Activated T-cell treated with anti-CD3 and anti-CD28 coated beads, Interleukin-2, amount 50 U/mL, for 72 hours (primary cell): Measurements from ENCODE around the gene DSG1. TPM values are rescaled to one million over a fixed set of nuclear protein-coding genes. Genes with fewer than 3 reads are reported as not detected.
"Not testable (repeated sequence)": the region's sequence is repeated elsewhere in the genome, so short reads cannot be mapped to it uniquely, and the experiment has no call there.

ENCODE experiments used
- ATAC-seq, 2 donors: fragments of 150-1000 bp; cut with Tn5 transposase; replicated peaks in 1 of 2; 2 replicates each; pipeline ENCODE4 v1.10.0; 2021; ENCODE audit warnings: moderate library complexity in 2 of 2, mild to moderate bottlenecking in 1 of 2
- DNase-seq, 2 donors: peaks; one replicate each; pipeline ENCODE4 v3.0.0; 2021 to 2022; ENCODE audit warnings: mixed read lengths in 1 of 2
- H3K27ac Mint-ChIP-seq: one replicate; pipeline ENCODE4 v1.8.0; 2022; ENCODE audit warnings: mild to moderate bottlenecking, moderate library complexity, mixed read lengths
- H3K27me3 Mint-ChIP-seq: one replicate; pipeline ENCODE4 v1.8.0; 2022; ENCODE audit warnings: low read depth, mixed read lengths
- H3K36me3 Mint-ChIP-seq, 2 donors: one replicate each; pipeline ENCODE4 v1.8.0; 2022; ENCODE audit warnings: mixed read lengths in 2 of 2, mild to moderate bottlenecking in 1 of 2; ENCODE audit not compliant: insufficient read depth in 2 of 2
- H3K4me1 Mint-ChIP-seq: one replicate; pipeline ENCODE4 v1.8.0; 2022; ENCODE audit warnings: low read depth, mixed read lengths
- H3K4me3 Mint-ChIP-seq, 2 donors: one replicate each; pipeline ENCODE4 v1.8.0; 2022; ENCODE audit warnings: mild to moderate bottlenecking in 2 of 2, mixed read lengths in 2 of 2, moderate library complexity in 2 of 2
- H3K9me3 Mint-ChIP-seq, 2 donors: one replicate each; pipeline ENCODE4 v1.8.0; 2022; ENCODE audit warnings: mixed read lengths in 2 of 2
- total RNA-seq, 2 donors: library from RNA; stranded (reverse); gene quantifications; one replicate each; pipeline ENCODE4 v1.2.3, GENCODE V29; 2022

The DSG1 gene
- total RNA-seq: not detected

GRCh38 chr18:31317860-31318259, at the start of gene DSG1:
DSG1 (plus strand) TSS chr18:31318160; CDS start chr18:31318301, 141 bp downstream.
- Mint-ChIP-seq H3K4me1 (no peaks in the 10 kb centered on the region), H3K27ac (no peak within 1 kb of the TSS), H3K9me3 (no peaks in the 10 kb centered on the region), H3K27me3 (no peaks in the 10 kb centered on the region), H3K36me3 (no peaks in the 10 kb centered on the region), H3K4me3 (no peak within 1 kb of the TSS)
- DNase-seq (no peak), ATAC-seq (no peak)

- Mint-ChIP-seq H3K27me3 (no peaks in the 10 kb centered on the region), H3K4me1 (no peaks in the 10 kb centered on the region), H3K27ac (peak overlapping the region; percentile 74)
Observed at GRCh38 chr18:31268985-31269406, 49.0 kb upstream of the DSG1 start.

DNA sequence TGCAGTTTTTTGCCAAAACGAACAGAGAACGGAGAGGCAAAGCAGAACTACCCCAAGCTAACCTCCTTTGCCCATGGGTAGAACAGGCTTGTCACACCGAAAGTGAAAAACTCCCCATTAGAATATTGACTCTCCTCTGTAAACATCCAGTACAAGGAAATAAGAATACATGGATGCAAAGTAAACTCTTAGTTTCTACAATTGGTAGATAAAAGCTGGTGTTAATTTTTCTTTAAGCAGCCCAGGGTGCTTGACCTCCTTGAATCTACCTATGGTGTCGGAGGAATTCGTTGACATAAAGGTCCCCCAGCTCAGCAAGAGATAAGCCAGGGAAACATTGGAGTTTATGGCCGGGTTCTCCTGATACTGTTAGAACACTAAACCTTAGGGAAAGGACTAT, 48.4 kb upstream of the DSG1 start:
- Mint-ChIP-seq H3K4me1 (no peaks in the 10 kb centered on the region), H3K36me3 (peaks cover 0 to 1% of the 10 kb centered on the region in 2 donors), H3K9me3 (peaks cover 2 to 3% of the 10 kb centered on the region in 2 donors), H3K4me3 (no peak overlapping the region), H3K27me3 (no peaks in the 10 kb centered on the region), H3K27ac (no peak overlapping the region)
- DNase-seq: no peak
- no peak for ATAC-seq

More at GRCh38 chr18:31268985-31269406, 49.0 kb upstream of the DSG1 start:
- no peak for DNase-seq
- peaks cover 2 to 3% of the 10 kb centered on the region in 2 donors for H3K9me3 Mint-ChIP-seq
- peaks cover 0 to 1% of the 10 kb centered on the region in 2 donors for H3K36me3 Mint-ChIP-seq
- ATAC-seq: no peak
- H3K4me3 Mint-ChIP-seq: no peak overlapping the region

- H3K4me1 Mint-ChIP-seq: no peaks in the 10 kb centered on the region
- DNase-seq (no peak), ATAC-seq (no peak)
- H3K27ac Mint-ChIP-seq: no peak overlapping the region
- peaks cover 0 to 1% of the 10 kb centered on the region in 2 donors for H3K36me3 Mint-ChIP-seq
- peaks cover 2 to 3% of the 10 kb centered on the region in 2 donors for H3K9me3 Mint-ChIP-seq
- no peak overlapping the region for H3K4me3 Mint-ChIP-seq
- no peaks in the 10 kb centered on the region for H3K27me3 Mint-ChIP-seq
Observed at GRCh38 chr18:31270578-31270977, 47.4 kb upstream of the DSG1 start.

GRCh38 chr18:31273812-31274527, 44.0 kb upstream of the DSG1 start:
- Mint-ChIP-seq H3K4me1 (no peaks in the 10 kb centered on the region), H3K9me3 (peaks cover 2 to 4% of the 10 kb centered on the region in 2 donors), H3K27me3 (no peaks in the 10 kb centered on the region), H3K4me3 (no peak overlapping the region), H3K36me3 (no peaks in the 10 kb centered on the region), H3K27ac (no peak overlapping the region)
- no peak for ATAC-seq
- no peak for DNase-seq

DNA sequence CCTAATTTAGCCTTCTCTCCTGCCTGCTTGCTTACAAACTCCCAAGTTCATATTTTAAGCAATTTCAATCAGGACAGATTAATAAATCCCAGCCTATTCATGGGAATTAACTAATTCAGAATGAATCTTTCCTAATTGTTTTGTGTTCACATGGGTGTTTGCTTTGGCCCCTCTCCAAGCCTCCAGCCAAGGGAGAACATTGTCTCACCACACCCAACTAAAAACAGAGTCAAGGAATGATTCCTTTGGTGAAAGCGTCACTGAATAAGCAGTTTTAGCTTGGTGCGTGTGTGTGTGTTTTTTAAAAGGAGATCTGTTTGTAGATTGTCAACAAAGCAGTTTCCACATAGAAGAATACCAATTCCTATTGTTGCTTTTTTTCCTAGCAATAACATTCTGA, 43.0 kb upstream of the DSG1 start:
- H3K36me3 Mint-ChIP-seq: no peaks in the 10 kb centered on the region
- ATAC-seq: no peak

GRCh38 chr18:31275722-31276463, 42.1 kb upstream of the DSG1 start:
- Mint-ChIP-seq H3K4me1 (no peaks in the 10 kb centered on the region), H3K4me3 (no peak overlapping the region), H3K27me3 (no peaks in the 10 kb centered on the region), H3K9me3 (peaks cover 2 to 4% of the 10 kb centered on the region in 2 donors), H3K36me3 (no peaks in the 10 kb centered on the region), H3K27ac (no peak overlapping the region)
- DNase-seq (no peak), ATAC-seq (no peak)

More for the DNA sequence above, 43.0 kb upstream of the DSG1 start:
- H3K4me1 Mint-ChIP-seq: no peaks in the 10 kb centered on the region
- no peak overlapping the region for H3K4me3 Mint-ChIP-seq
- H3K27me3 Mint-ChIP-seq: no peaks in the 10 kb centered on the region
- H3K27ac Mint-ChIP-seq: no peak overlapping the region
- peaks cover 2 to 4% of the 10 kb centered on the region in 2 donors for H3K9me3 Mint-ChIP-seq
- no peak for DNase-seq

DNA sequence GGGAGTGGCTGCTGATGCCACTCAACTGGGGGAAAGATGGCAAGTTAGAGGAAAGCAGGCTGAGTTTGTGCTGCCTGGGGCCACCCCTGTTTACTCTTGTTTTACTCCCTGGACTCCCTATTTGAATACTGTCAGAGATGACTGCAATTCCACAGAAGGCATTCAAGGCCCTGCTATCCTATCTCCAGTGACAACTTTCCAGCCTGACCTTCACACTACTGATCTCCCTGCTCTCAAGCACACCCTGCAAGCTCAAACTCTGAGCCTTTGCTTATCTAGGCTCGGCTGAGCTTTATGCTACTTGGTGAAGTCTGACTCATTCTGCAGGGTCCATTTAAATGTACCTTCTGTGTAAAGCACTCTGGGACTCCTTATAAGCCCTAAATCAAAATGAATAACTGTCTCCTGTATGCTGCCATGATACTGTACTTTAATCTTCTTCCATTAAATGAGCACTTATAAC, 39.3 kb upstream of the DSG1 start:
- Mint-ChIP-seq H3K36me3 (no peaks in the 10 kb centered on the region), H3K27ac (no peak overlapping the region), H3K9me3 (peaks cover 0 to 1% of the 10 kb centered on the region in 2 donors), H3K27me3 (no peaks in the 10 kb centered on the region), H3K4me3 (no peak overlapping the region), H3K4me1 (no peaks in the 10 kb centered on the region)
- ATAC-seq (no peak), DNase-seq (no peak)

DNA sequence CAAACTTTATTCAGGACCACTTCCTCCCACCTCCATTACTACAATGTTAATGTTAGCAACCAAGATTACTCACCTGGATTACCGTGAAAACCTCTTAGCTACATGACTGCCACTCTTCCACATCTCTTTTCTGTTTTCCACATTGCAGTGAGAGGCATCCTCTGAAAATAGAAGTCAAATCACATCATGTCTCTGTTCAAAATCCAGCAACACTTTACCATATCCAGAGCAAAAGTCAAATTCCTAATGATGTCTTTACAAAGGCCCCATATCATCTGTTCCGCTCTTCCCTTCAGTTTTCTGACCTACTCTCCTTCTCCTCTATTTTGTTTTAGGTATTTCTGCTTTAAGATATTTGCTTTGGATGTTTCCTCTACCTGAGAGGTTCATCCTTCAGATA, 37.5 kb upstream of the DSG1 start:
- Mint-ChIP-seq H3K4me3 (no peak overlapping the region), H3K27me3 (no peaks in the 10 kb centered on the region), H3K27ac (no peak overlapping the region), H3K4me1 (no peaks in the 10 kb centered on the region), H3K9me3 (peaks cover under 1 to 4% of the 10 kb centered on the region in 2 donors), H3K36me3 (no peaks in the 10 kb centered on the region)
- ATAC-seq: no peak
- no peak for DNase-seq

GRCh38 chr18:31281437-31281836, 36.5 kb upstream of the DSG1 start:
- ATAC-seq (no peak), DNase-seq (no peak)
- no peaks in the 10 kb centered on the region for H3K27me3 Mint-ChIP-seq
- H3K36me3 Mint-ChIP-seq: no peaks in the 10 kb centered on the region
- H3K4me3 Mint-ChIP-seq: no peak overlapping the region
- H3K4me1 Mint-ChIP-seq: no peaks in the 10 kb centered on the region
- no peak overlapping the region for H3K27ac Mint-ChIP-seq
- peaks cover 7% of the 10 kb centered on the region in 2 donors for H3K9me3 Mint-ChIP-seq

DNA sequence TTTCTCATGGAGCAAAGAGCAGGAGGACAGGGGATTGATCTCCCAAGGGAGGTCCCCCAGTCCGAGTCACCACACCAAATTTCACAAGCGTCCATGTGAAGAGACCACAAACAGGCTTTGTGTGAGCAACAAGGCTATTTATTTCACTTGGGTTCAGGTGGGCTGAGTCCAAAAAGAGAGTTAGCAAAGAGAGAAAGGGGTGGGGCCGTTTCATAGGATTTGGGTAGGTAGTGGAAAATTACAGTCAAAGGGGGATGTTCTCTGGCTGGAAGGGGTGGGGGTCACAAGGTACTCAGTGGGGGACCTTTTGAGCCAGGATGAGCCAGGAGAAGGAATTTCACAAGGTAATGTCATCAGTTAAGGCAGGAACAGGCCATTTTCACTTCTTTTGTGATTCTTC, 28.5 kb upstream of the DSG1 start:
- H3K36me3 Mint-ChIP-seq, H3K27me3 Mint-ChIP-seq, H3K27ac Mint-ChIP-seq, H3K4me3 Mint-ChIP-seq, DNase-seq, ATAC-seq, H3K4me1 Mint-ChIP-seq: not testable (repeated sequence)
- H3K9me3 Mint-ChIP-seq: peaks cover 22 to 25% of the 10 kb centered on the region in 2 donors

- H3K36me3 Mint-ChIP-seq: peaks cover 2% of the 10 kb centered on the region in 2 donors
- ATAC-seq: no peak
Observed at GRCh38 chr18:31291688-31292087, 26.3 kb upstream of the DSG1 start.

GRCh38 chr18:31294199-31294747, 23.7 kb upstream of the DSG1 start:
- ATAC-seq: no peak
- no peak for DNase-seq
- Mint-ChIP-seq H3K4me3 (no peak overlapping the region), H3K27ac (no peak overlapping the region), H3K9me3 (peaks cover 9 to 13% of the 10 kb centered on the region in 2 donors), H3K36me3 (peaks cover 0 to 2% of the 10 kb centered on the region in 2 donors), H3K27me3 (no peaks in the 10 kb centered on the region), H3K4me1 (no peaks in the 10 kb centered on the region)

More at GRCh38 chr18:31291688-31292087, 26.3 kb upstream of the DSG1 start:
- Mint-ChIP-seq H3K4me3 (no peak overlapping the region), H3K27ac (no peak overlapping the region), H3K9me3 (peaks cover 15 to 18% of the 10 kb centered on the region in 2 donors), H3K27me3 (no peaks in the 10 kb centered on the region), H3K4me1 (no peaks in the 10 kb centered on the region)
- DNase-seq: no peak
